Testis (tissue), 2 donors: ENCODE measurements around the gene RNF39.

Experiments used
- CTCF ChIP-seq, 3 experiments: fragments of 450-650 bp in 2 of 3; fragments of 200-600 bp in 1 of 3; sonication (generic) in 1 of 3; IDR thresholded peaks; one replicate each; pipeline ENCODE4 v1.5.1; 2016 to 2019; ENCODE audit warnings: antibody characterized with exemption in 3 of 3, mild to moderate bottlenecking in 2 of 3, moderate library complexity in 1 of 3
- POLR2A ChIP-seq: fragments of 450-650 bp; IDR thresholded peaks from one replicate; pipeline ENCODE4 v1.6.1; 2017; ENCODE audit warnings: antibody characterized with exemption, mild to moderate bottlenecking, moderate library complexity

- TF ChIP-seq CTCF (IDR thresholded peaks at IDR 0.05), result no peak
- no peak for TF ChIP-seq POLR2A
Measured at GRCh38 chr6:30122515-30122914, 46.9 kb upstream of the RNF39 start.
